Measurements from ENCODE around the gene HIPK3.

DNA sequence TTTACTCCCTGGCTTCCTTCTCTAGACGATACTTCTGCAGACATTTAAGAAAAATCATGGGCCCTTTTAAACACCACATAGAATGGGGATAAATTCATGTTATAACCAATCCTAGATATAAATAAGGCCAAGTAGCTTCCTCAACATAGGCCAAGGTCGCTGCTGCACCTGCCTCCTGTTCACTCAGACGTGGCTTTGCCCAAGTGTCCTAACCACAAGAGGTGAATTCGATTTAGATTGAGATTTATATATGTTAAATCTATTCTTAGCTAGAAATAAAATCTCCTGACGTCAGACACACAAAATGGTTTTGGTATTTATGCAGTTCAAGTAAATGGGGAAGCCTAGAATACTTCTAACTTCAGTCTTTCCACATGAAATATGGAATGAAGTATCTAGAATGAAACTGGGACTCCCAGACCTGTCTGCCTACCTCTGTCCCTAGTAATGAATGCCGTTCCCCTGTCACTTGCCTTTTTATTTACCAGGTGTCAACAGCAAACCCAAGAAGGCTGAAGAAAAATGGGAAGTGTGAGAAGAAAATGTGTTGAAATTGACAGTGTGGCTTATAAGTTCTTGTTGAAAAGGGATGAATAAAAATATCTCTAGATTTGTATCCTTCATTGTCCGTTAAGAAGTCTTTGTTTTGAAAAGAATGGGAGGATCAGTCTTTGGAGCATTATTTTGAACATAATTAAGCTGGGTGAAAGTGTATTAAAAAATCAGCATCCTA lies 131.8 kb downstream of the HIPK3 start:
- no peak for TF ChIP-seq POLR2A (IDR thresholded peaks at IDR 0.05; ENCODE audit: low read length)
- no peak for TF ChIP-seq GATA1 (IDR thresholded peaks at IDR 0.05; ENCODE audit: low read depth, low read length)
